K562 (cell line): ENCODE measurements around the gene PBXIP1. TPM values are rescaled to one million over a fixed set of nuclear protein-coding genes. Genes with fewer than 3 reads are reported as not detected.

Experiments
- CC2D1A ChIP-seq: fragments of 450-650 bp; IDR thresholded peaks from 2 replicates; pipeline ENCODE4 v1.6.1; 2017; ENCODE audit warnings: mild to moderate bottlenecking
- ESRRA ChIP-seq: fragments of 450-650 bp; IDR thresholded peaks from 2 replicates; pipeline ENCODE4 v1.6.1; 2014; ENCODE audit warnings: low read depth, mild to moderate bottlenecking, moderate library complexity, borderline replicate concordance
- KHSRP ChIP-seq: fragments of 450-650 bp; IDR thresholded peaks from 2 replicates; pipeline ENCODE4 v1.6.1; 2017
- KLF16 ChIP-seq: IDR thresholded peaks from 2 replicates; pipeline ENCODE4 v1.6.1; 2016; ENCODE audit warnings: antibody characterized with exemption
- KLF6 ChIP-seq: fragments of 250-450 bp; sonication (Bioruptor Pico); IDR thresholded peaks from 2 replicates; pipeline ENCODE4 v1.4.0; 2020; ENCODE audit warnings: mild to moderate bottlenecking, moderate library complexity, borderline replicate concordance
- MYC ChIP-seq, 2 experiments: fragments of 250-450 bp in 1 of 2; sonication (Bioruptor Pico) in 1 of 2; IDR thresholded peaks; 2 replicates each; pipeline versions ENCODE4 v1.5.1 to v1.6.1; 2012 to 2021; ENCODE audit warnings: low read depth in 2 of 2, borderline replicate concordance in 1 of 2, improper control_type of control experiment in 1 of 2, low read length in 1 of 2, mild to moderate bottlenecking in 1 of 2, moderate library complexity in 1 of 2
- POLR3G ChIP-seq: IDR thresholded peaks from 2 replicates; pipeline ENCODE4 v1.6.1; 2011; ENCODE audit not compliant: insufficient read length, insufficient replicate concordance; ENCODE audit errors: extremely low read depth
- PRMT5 ChIP-seq: sonication (generic); formaldehyde crosslinking; IDR thresholded peaks from 2 replicates; pipeline ENCODE4 v1.5.0; 2020; ENCODE audit warnings: missing genetic modification reagents
- SMC3 ChIP-seq: conservative IDR thresholded peaks from 2 replicates; pipeline ENCODE4 v1.6.1; 2011; ENCODE audit warnings: low read depth, low read length, improper control_type of control experiment; ENCODE audit not compliant: insufficient read depth
- SRSF7 ChIP-seq: fragments of 200-400 bp; formaldehyde crosslinking; optimal IDR thresholded peaks from 2 replicates; pipeline ENCODE3; 2017; ENCODE audit warnings: mild to moderate bottlenecking, low read depth, low read length
- TOE1 ChIP-seq, 2 experiments: fragments of 450-650 bp in 1 of 2; sonication (generic) in 1 of 2; formaldehyde crosslinking in 1 of 2; IDR thresholded peaks; 2 replicates each; pipeline versions ENCODE4 v1.7.1 to v1.8.0; 2016 to 2022; ENCODE audit warnings: borderline replicate concordance in 2 of 2, mild to moderate bottlenecking in 2 of 2, antibody characterized with exemption in 1 of 2, inconsistent platforms in 1 of 2, low read depth in 1 of 2, missing genetic modification reagents in 1 of 2, moderate library complexity in 1 of 2
- YY1 ChIP-seq, 3 experiments: IDR thresholded peaks; 2 replicates each; pipeline ENCODE4 v1.6.1; 2011; ENCODE audit warnings: low read length in 2 of 3, mild to moderate bottlenecking in 2 of 3, moderate library complexity in 2 of 3, borderline replicate concordance in 1 of 3, control low read depth in 1 of 3, low read depth in 1 of 3; ENCODE audit not compliant: insufficient read depth in 3 of 3, insufficient replicate concordance in 2 of 3, control insufficient read depth in 1 of 3, insufficient read length in 1 of 3; ENCODE audit errors: extremely low read depth in 1 of 3
- ZBTB17 ChIP-seq: fragments of 450-650 bp; formaldehyde crosslinking; IDR thresholded peaks from 2 replicates; pipeline ENCODE4 v1.4.0; 2020; ENCODE audit warnings: mild to moderate bottlenecking
- polyA plus RNA-seq, 8 experiments: library from polyadenylated mRNA; depleted of rRNA in 4 of 8; stranded (reverse) in 5 of 8; unstranded in 3 of 8; fragments of >200 nt; fragmentation: Nextera tagmentation in 2 of 8; fragmentation: Illumina TruSeq in 1 of 8; extraction: Ambion mirVana in 2 of 8; extraction: Trizol in 1 of 8; gene quantifications; 2 replicates each; pipeline versions ENCODE4 v1.2.1 to v1.2.3, GENCODE V29; 2011 to 2014; ENCODE audit warnings: inconsistent platforms in 1 of 8, missing spikeins in 1 of 8
- total RNA-seq, 7 experiments: library from RNA; depleted of rRNA in 6 of 7; stranded (reverse); fragments of >200 nt in 6 of 7; fragmentation: Illumina TruSeq in 2 of 7; extraction: Trizol in 2 of 7; gene quantifications; 2 replicates each; pipeline versions ENCODE4 v1.2.1 to v1.2.3, GENCODE V29; 2011 to 2021; ENCODE audit warnings: low replicate concordance in 1 of 7
- TF ChIP-seq, protein P1 (sequence below), 3 experiments: IDR thresholded peaks in 2 of 3; conservative IDR thresholded peaks in 1 of 3; 2 replicates each; pipeline ENCODE4 v1.5.1; 2011 to 2012; ENCODE audit warnings: low read length in 3 of 3, mild to moderate bottlenecking in 3 of 3, control low read depth in 2 of 3, improper control_type of control experiment in 1 of 3, inconsistent platforms in 1 of 3, low read depth in 1 of 3, mixed read lengths in 1 of 3, moderate library complexity in 1 of 3; ENCODE audit not compliant: insufficient read depth in 2 of 3
- TF ChIP-seq, protein P2 (sequence below): fragments of 250-450 bp; sonication (Bioruptor Pico); IDR thresholded peaks from 2 replicates; pipeline ENCODE4 v1.6.1; 2021; ENCODE audit warnings: mild to moderate bottlenecking
- TF ChIP-seq, protein P3 (sequence below), 2 experiments: fragments of 150-350 bp in 1 of 2; IDR thresholded peaks; 2 replicates each; pipeline ENCODE4 v1.6.1; 2012 to 2016; ENCODE audit warnings: low read depth in 2 of 2, low read length in 2 of 2, mild to moderate bottlenecking in 1 of 2, moderate library complexity in 1 of 2
- TF ChIP-seq, protein P4 (sequence below): fragments of 450-650 bp; formaldehyde crosslinking; IDR thresholded peaks from 2 replicates; pipeline ENCODE4 v1.4.0; 2020; ENCODE audit warnings: mild to moderate bottlenecking, moderate library complexity

Gene PBXIP1
- total and polyA plus RNA-seq, 9 of the 15 experiments (the other 6 are each of a cell fraction or from before 2014, with no cell fraction given) = 0.13 to 8.3 (median 5.8) TPM

DNA sequence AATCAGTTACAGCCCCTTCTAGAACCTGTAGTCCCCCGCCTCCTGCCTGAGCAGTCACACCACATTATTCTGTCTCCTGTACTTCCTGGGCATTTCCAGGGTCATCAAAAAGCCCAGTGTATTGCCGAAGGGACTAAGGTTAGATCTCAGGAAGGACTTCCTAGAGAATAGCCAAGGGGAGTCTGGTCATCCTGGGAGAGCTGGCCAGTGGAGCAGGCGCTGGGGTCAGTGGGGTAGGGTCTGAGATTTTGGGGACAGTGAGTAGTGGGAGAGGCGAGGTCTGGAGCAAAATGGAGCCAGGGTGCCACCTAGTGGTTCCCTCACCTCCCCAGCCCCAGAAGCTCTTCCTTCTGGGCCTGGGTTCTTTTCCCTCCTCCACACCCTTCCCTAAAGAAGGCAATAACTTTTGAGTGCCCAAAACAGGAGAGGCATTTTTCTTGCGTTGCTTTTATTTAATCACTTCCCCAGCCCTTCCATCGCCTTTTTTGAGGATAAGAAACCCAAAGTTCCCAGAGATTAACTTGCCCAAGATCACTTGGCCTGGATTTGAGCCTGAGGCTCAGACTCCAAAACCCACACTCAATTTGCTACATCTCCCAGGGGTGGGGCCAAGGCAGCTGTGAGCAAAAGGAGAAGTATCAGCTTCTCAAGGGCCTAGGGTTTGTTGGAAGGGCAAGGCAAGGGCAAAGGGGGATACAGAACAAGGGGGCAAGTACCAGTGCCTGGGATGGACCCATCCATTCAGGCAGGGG is 12.1 kb downstream of the PBXIP1 start (continued):
- TF ChIP-seq PRMT5 (CRISPR knock-in tag) (no peak), ZBTB17 (no peak), POLR3G (no peak), CC2D1A (peak; percentile 58; the same call in 1 of the 2 replicates), KLF6 (CRISPR knock-in tag) (no peak), KHSRP (no peak), TOE1 (IDR thresholded peaks at IDR 0.05; ENCODE audit: borderline replicate concordance) (no peak), TOE1 (CRISPR knock-in tag; IDR thresholded peaks at IDR 0.05; ENCODE audit: borderline replicate concordance, low read depth) (no peak), YY1 (IDR thresholded peaks at IDR 0.05; ENCODE audit: borderline replicate concordance in 1 of 3, control insufficient read depth in 1 of 3, extremely low read depth in 1 of 3, insufficient read depth in 3 of 3, insufficient read length in 1 of 3, insufficient replicate concordance in 2 of 3, low read depth in 1 of 3, low read length in 2 of 3) (peak in 1 of 3 experiments; percentile 17), SMC3 (peak; percentile 67), ESRRA (peak; percentile 73), SRSF7 (no peak), MYC (IDR thresholded peaks at IDR 0.05; ENCODE audit: low read depth, low read length) (0 out of 2 replicates have a peak, but pooled peaks have one; percentile 18), MYC (CRISPR knock-in tag; IDR thresholded peaks at IDR 0.05; ENCODE audit: borderline replicate concordance, low read depth) (no peak), KLF16 (0 out of 2 replicates have a peak, but pooled peaks have one; percentile 32)
- TF ChIP-seq, protein P1, sequence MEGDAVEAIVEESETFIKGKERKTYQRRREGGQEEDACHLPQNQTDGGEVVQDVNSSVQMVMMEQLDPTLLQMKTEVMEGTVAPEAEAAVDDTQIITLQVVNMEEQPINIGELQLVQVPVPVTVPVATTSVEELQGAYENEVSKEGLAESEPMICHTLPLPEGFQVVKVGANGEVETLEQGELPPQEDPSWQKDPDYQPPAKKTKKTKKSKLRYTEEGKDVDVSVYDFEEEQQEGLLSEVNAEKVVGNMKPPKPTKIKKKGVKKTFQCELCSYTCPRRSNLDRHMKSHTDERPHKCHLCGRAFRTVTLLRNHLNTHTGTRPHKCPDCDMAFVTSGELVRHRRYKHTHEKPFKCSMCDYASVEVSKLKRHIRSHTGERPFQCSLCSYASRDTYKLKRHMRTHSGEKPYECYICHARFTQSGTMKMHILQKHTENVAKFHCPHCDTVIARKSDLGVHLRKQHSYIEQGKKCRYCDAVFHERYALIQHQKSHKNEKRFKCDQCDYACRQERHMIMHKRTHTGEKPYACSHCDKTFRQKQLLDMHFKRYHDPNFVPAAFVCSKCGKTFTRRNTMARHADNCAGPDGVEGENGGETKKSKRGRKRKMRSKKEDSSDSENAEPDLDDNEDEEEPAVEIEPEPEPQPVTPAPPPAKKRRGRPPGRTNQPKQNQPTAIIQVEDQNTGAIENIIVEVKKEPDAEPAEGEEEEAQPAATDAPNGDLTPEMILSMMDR (IDR thresholded peaks at IDR 0.05 in 2 of 3, conservative IDR thresholded peaks at IDR 0.05 in 1 of 3; ENCODE audit: insufficient read depth in 2 of 3, low read depth in 1 of 3, low read length in 3 of 3) = peak; percentile 80 to 93 (median 86)
- TF ChIP-seq, protein P2, sequence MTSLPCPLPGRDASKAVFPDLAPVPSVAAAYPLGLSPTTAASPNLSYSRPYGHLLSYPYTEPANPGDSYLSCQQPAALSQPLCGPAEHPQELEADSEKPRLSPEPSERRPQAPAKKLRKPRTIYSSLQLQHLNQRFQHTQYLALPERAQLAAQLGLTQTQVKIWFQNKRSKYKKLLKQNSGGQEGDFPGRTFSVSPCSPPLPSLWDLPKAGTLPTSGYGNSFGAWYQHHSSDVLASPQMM (CRISPR knock-in tag) = no peak
- TF ChIP-seq, protein P3, sequence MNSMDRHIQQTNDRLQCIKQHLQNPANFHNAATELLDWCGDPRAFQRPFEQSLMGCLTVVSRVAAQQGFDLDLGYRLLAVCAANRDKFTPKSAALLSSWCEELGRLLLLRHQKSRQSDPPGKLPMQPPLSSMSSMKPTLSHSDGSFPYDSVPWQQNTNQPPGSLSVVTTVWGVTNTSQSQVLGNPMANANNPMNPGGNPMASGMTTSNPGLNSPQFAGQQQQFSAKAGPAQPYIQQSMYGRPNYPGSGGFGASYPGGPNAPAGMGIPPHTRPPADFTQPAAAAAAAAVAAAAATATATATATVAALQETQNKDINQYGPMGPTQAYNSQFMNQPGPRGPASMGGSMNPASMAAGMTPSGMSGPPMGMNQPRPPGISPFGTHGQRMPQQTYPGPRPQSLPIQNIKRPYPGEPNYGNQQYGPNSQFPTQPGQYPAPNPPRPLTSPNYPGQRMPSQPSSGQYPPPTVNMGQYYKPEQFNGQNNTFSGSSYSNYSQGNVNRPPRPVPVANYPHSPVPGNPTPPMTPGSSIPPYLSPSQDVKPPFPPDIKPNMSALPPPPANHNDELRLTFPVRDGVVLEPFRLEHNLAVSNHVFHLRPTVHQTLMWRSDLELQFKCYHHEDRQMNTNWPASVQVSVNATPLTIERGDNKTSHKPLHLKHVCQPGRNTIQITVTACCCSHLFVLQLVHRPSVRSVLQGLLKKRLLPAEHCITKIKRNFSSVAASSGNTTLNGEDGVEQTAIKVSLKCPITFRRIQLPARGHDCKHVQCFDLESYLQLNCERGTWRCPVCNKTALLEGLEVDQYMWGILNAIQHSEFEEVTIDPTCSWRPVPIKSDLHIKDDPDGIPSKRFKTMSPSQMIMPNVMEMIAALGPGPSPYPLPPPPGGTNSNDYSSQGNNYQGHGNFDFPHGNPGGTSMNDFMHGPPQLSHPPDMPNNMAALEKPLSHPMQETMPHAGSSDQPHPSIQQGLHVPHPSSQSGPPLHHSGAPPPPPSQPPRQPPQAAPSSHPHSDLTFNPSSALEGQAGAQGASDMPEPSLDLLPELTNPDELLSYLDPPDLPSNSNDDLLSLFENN (IDR thresholded peaks at IDR 0.05; ENCODE audit: low read depth in 2 of 2, low read length in 2 of 2) = no peak
- TF ChIP-seq, protein P4, sequence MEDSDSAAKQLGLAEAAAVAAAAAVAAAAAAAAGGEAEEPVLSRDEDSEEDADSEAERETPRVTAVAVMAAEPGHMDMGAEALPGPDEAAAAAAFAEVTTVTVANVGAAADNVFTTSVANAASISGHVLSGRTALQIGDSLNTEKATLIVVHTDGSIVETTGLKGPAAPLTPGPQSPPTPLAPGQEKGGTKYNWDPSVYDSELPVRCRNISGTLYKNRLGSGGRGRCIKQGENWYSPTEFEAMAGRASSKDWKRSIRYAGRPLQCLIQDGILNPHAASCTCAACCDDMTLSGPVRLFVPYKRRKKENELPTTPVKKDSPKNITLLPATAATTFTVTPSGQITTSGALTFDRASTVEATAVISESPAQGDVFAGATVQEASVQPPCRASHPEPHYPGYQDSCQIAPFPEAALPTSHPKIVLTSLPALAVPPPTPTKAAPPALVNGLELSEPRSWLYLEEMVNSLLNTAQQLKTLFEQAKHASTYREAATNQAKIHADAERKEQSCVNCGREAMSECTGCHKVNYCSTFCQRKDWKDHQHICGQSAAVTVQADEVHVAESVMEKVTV (CRISPR knock-in tag) = peak; percentile 69
